CD4-positive, alpha-beta T cell treated with Interleukin-6 at 100 ng/mL for 8 hours (primary cell): ENCODE data around the gene EIF6.
"Not testable (repeated sequence)": the region's sequence is repeated elsewhere in the genome, so short reads cannot be mapped to it uniquely, and the experiment has no call there.

ENCODE experiments used
- DNase-seq: peaks from one replicate; pipeline ENCODE4 v3.0.0-alpha.2; 2020; ENCODE audit warnings: mixed read lengths, low spot score

The EIF6 gene

DNA sequence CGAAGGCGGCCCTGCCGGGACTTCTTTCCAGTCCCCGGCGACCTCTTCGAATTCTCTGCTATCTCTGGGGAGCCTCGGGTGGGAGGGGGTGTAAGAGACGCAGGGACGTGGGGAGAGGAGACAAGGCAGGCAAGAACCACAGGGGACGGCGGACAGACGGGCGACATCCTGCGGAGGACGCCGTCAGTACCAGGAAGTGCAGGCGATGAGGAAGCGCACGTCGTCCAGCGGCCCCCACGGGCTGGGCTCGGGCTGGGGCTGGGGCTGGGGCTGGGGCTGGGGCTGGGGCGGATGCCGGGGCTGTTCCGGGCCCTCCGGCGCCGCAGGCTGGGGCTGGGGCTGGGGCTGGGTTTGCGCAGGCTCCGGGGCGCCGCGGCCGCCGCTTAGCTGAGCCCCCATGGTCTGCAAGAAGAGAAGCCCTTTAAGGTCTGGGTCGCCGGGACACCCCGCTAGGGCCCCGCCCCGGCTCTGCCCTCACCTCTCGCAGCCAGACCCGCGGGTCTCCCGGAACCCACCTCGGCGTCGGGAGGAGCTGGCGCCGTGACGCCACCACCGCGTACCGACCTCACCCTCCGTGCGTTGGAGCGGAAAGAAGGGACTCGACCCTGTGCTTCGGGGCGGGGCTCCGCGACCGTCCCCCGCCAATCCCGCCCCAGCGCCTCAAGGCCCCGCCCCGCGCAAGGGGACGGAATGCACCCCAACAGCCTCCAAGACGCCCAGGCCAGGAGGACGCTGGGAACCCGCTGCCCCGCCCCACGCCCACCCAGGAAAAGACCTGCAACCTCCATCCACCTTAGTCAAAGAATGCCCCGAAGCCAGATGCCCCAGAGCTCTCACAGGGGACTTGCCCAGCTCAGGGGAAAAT is 6.8 kb downstream of the EIF6 start, which contains the start of gene MMP24OS:
Gene MMP24OS, minus strand, starts transcription at position 592 of the 865 bp plus-strand sequence. Its CDS starts 193 bp downstream, at position 399.
- DNase-seq = peak; percentile 90

DNA sequence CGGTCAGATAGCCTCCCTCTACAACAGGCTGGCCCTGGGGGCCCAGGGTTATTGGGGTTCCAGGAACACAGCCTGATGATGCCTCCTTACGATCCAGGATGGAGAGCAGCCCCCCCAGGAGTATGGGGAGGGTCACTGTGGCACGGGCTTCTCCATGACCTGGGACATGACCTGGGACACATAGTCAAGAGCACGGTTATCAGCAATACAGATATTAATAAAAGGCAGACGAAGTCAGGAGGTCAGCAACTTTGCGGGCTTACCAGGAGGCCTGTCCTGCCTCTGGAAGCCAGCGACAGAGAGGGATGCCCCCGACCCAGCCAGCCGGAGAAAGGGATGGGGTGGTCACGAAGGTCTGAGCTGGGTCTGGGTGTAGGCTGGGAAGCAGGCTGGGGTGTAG is 7.4 kb downstream of the EIF6 start:
- DNase-seq = no peak

GRCh38 chr20:35276408-35276807 is 8.2 kb downstream of the EIF6 start:
- DNase-seq = no peak

GRCh38 chr20:35275741-35276251 is 8.8 kb downstream of the EIF6 start:
- no peak for DNase-seq

- no peak for DNase-seq
Measured at GRCh38 chr20:35274172-35275092, 10.1 kb downstream of the EIF6 start.

DNA sequence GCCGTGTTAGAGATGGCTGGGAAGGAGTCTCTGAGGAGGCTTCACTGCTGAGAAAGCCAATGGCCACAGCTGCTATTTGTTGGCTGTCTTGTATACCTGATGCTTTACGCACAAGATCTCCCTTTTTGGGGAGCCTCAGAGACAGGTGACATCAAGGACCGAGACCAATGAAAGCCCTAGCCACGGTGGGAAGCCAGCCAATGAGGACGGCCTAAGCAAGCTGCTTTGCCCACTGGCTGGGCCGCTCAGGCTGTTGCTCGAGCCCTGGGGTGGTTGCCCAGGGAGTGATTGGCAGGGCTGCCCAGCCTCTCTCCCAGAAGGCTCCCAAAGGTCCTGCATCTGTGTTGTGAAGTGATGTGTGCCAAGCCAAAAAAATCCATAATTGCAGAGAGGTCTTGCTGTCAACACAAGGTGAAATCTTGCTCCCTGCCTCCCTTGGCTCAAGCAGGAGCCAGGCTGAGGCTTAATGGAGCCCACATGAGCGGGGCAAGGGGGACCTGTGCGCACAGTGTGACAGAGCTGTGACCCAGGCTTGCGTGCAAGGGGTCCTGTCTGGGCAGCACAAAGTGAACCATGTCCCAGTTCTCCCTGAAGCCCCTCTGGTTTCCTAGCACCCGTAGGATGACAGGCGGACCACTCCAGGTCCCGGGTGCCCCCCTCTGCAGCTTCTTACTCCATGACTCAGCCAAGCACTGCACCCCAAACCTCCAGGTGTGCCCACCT is 11.0 kb downstream of the EIF6 start:
- DNase-seq = no peak

DNA sequence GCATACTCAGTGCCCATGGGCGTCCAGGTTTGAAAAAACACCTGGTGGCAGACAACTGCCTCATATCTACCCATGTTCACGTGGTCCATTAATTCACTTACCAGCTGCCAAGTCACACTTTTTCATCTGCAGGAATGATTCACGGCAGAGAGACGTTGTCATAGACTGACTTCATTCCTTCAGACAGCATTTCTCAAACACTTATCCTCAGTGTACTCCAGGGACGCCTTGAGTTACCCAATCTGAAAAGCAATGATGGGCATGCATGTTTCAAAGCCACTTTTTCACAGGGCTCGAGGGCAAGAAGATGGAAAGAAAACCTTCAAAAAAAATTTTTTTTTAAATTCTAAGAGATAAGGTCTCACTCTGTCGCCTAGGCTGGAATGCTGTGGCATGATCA is 12.7 kb downstream of the EIF6 start:
- DNase-seq = no peak

- no peak for DNase-seq
Measured at GRCh38 chr20:35271073-35271882, 13.3 kb downstream of the EIF6 start.

DNA sequence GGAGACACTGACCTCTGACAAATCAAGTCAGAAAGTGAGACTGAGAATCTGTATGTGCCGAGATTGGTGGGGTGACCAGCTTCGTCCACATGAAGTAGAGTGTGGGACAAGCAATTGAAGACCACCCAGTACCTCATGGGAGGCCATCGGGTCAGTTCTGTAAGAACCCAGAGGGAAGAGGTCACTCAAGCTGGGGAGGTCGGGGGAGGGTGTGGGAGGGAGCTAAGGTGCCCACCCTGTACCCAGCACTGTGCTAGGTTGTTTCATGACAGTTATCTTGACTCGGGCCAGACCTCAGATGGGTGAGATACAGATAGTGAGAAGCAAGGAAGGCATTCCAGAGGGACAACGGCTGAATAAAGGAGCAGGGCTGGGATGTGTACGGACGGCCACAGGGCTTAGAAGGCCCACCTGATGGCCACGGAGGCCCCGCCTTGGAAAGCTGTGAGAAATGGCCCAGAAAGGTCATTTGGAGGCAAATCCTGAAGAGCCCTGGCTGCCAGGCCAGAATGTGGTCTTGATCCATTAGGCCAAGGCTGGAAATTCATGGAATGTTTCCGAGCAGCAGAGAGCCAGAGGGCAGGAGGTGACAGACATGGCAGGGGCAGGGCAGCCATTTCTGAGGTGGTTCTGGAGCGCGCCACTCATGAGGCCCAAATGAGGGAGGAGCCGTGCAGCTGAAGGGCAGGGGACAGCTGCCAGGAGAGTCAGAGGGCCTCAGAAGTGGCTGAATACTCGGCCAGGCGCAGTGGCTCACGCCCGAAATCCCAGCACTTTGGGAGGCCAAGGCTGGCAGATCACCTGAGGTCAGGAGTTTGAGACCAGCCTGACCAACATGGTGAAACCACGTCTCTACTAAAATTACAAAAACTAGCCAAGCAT is 14.3 kb downstream of the EIF6 start:
- no peak for DNase-seq

- DNase-seq = peak; percentile 21
Measured at GRCh38 chr20:35269055-35269781, 15.4 kb downstream of the EIF6 start.

GRCh38 chr20:35267092-35267491 is 17.5 kb downstream of the EIF6 start:
- DNase-seq = no peak

- DNase-seq = no peak
Measured at GRCh38 chr20:35264755-35265154, 19.8 kb downstream of the EIF6 start.

DNA sequence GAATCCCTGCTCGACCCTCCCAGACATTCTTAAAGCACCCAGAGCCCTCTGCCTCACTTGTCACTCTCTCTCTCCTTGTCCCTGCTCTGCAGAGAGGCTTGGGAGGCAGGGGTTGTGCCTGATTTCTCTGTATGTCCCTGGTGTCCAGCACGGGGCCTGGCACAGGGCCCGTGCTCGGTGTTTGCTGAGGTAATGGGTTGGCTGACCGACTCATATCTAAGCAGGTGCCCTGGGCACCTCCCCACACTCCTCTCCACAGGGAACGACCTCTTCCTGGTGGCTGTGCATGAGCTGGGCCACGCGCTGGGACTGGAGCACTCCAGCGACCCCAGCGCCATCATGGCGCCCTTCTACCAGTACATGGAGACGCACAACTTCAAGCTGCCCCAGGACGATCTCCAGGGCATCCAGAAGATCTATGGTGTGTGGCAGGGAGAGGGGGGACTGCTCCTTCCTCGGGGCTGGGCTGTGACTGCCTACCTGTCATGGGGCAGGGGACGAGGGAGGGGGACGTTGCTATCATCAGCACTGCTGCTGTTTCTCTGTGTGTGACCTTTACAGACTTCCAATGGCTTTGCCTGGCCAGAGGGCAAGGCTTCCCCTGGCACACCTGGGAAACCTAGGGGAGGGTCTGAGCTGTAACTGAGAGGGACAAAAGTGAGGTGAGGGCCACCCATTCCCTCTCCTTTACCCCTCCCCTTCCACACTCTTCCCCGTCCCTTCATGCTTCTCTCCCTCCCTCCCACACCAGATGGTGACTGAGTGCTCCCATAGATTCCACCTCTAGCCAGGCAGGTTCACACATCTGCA is 20.8 kb downstream of the EIF6 start:
- DNase-seq = no peak

DNA sequence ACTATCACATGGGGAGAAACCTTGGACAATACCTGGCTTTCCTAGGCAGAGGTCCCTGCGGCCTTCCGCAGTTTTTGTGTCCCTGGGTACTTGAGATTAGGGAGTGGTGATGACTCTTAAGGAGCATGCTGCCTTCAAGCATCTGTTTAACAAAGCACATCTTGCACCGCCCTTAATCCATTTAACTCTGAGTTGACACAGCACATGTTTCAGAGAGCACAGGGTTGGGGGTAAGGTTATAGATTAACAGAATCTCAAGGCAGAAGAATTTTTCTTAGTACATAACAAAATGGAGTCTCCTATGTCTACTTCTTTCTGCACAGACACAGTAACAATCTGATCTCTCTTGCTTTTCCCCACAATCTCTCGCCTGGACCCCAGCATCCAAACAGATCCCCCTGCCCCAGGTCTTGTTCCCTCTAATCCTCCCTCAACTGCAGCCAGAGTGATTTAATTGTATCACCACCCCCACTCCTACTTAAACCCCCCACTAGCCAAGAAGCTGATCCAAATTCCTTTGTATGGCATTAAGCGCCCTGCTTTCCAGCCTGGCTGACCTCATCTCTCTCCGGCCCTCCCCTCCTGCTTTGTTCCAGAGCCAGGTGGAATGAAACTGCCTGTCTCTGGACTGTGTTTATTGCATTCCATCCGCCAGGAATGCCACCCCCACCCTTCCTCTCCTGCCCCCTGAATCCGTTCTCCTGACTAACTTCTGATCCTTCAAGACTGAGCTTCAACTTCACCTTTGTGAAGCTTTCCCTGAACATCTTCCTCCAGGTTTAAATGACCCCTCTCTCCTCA is 21.6 kb downstream of the EIF6 start:
- DNase-seq = not testable (repeated sequence)

DNA sequence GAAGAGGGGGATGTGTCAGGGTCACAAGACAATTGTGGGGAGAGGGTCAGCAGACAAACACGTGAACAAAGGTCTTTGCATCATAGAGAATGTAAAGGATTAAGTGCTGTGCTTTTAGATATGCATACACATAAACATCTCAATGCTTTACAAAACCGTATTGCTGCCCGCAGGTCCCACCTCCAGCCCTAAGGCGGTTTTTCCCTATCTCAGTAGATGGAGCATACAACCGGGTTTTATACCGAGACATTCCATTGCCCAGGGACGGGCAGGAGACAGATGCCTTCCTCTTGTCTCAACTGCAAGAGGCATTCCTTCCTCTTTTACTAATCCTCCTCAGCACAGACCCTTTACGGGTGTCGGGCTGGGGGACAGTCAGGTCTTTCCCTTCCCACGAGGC is 22.3 kb downstream of the EIF6 start:
- not testable (repeated sequence) for DNase-seq

DNA sequence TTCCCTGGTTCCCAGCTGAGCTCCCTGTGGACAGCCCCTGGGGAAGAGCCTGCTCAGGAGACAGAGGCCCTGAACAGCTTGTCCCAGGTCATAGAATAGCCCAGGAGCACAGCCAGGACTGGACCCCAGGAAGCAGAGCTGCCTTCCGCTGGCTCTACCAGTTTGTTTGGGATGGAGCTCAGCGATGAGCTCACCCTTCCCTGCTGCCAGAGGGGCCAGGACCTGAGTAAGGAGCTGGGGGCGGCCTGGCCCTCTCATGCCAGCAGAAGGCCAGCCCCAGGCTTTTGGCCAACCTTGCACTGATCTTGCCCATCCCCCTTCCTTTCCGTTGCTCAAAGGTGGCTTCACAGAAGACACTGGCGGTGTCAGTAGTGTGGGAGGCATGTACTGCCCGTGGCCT is 24.1 kb downstream of the EIF6 start:
- no peak for DNase-seq

GRCh38 chr20:35257175-35257909 is 27.2 kb downstream of the EIF6 start:
- no peak for DNase-seq
